Measurements from ENCODE around the gene B9D1.
"Not testable (repeated sequence)": the region's sequence is repeated elsewhere in the genome, so short reads cannot be mapped to it uniquely, and the experiment has no call there.

B9D1 gene

GRCh38 chr17:19359151-19359550 lies 3.4 kb downstream of the B9D1 start:
- DNase-seq (ENCODE audit: low read depth in 3 of 3) = no peak

GRCh38 chr17:19357761-19358160 lies 4.8 kb downstream of the B9D1 start:
- DNase-seq (ENCODE audit: low read depth in 3 of 3) = no peak

- no peak for DNase-seq (ENCODE audit: low read depth in 3 of 3)
These were observed 5.2 kb downstream of the B9D1 start for GRCh38 chr17:19357351-19357750.

- no peak for DNase-seq (ENCODE audit: low read depth in 3 of 3)
These were observed 7.8 kb downstream of the B9D1 start for GRCh38 chr17:19354748-19355147.

- not testable (repeated sequence) for DNase-seq (ENCODE audit: low read depth in 3 of 3)
These were observed 9.1 kb downstream of the B9D1 start for GRCh38 chr17:19353401-19353800.

GRCh38 chr17:19348806-19349205 lies 13.7 kb downstream of the B9D1 start:
- DNase-seq (ENCODE audit: low read depth in 3 of 3) = no peak

- no peak for DNase-seq (ENCODE audit: low read depth in 3 of 3)
These were observed 14.4 kb downstream of the B9D1 start for GRCh38 chr17:19348081-19348650.

- DNase-seq (ENCODE audit: low read depth in 3 of 3) = no peak
These were observed 15.0 kb downstream of the B9D1 start for GRCh38 chr17:19347323-19348080.

GRCh38 chr17:19346351-19347255 lies 15.9 kb downstream of the B9D1 start:
- DNase-seq (ENCODE audit: low read depth in 3 of 3) = no peak

- DNase-seq (ENCODE audit: low read depth in 3 of 3) = no peak
These were observed 16.8 kb downstream of the B9D1 start for GRCh38 chr17:19345486-19346350.

- no peak for DNase-seq (ENCODE audit: low read depth in 3 of 3)
These were observed 17.5 kb downstream of the B9D1 start for GRCh38 chr17:19345067-19345460.

GRCh38 chr17:19344311-19345066 lies 18.0 kb downstream of the B9D1 start:
- DNase-seq (ENCODE audit: low read depth in 3 of 3) = no peak

- no peak for DNase-seq (ENCODE audit: low read depth in 3 of 3)
These were observed 18.8 kb downstream of the B9D1 start for GRCh38 chr17:19343671-19344151.

GRCh38 chr17:19343256-19343630 lies 19.3 kb downstream of the B9D1 start:
- DNase-seq (ENCODE audit: low read depth in 3 of 3) = no peak

- DNase-seq (ENCODE audit: low read depth in 3 of 3) = no peak
These were observed 19.8 kb downstream of the B9D1 start for GRCh38 chr17:19342611-19343255.

GRCh38 chr17:19341641-19342610 lies 20.6 kb downstream of the B9D1 start:
- no peak for DNase-seq (ENCODE audit: low read depth in 3 of 3)

- DNase-seq (ENCODE audit: low read depth in 3 of 3) = no peak
These were observed 21.3 kb downstream of the B9D1 start for GRCh38 chr17:19341211-19341631.

- no peak for DNase-seq (ENCODE audit: low read depth in 3 of 3)
These were observed 23.1 kb downstream of the B9D1 start for GRCh38 chr17:19339341-19339815.
